ENCODE results near the gene USH1G.

Gene USH1G

DNA sequence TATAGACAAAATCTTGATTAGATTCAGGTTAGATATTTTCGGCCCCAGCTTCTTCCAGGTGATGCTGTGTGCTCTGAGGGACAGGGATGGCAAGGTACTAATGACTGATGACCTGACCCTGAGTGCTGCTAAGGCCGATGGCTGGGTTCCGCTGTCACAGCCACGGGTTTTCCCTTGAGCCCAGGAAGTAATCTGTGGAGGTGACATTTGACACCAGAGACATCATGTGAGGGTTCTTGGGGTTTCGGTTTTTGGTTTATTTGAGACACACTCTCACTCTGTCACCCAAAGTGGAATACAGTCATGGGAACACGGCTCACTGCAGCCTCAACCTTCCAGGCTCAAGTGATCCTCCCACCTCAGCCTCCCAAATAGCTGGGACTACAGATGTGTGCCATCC, 22.5 kb upstream of the USH1G start:
- Histone ChIP-seq H3K9me3 (no peaks in the 10 kb centered on the region), H3K36me3 (no peaks in the 10 kb centered on the region), H3K4me3 (no peak overlapping the region), H3K27ac (no peak overlapping the region), H3K9ac (no peak overlapping the region), H3K4me2 (no peak overlapping the region), H4K20me1 (no peaks in the 10 kb centered on the region), H3K27me3 (no peaks in the 10 kb centered on the region), H3K4me1 (no peaks in the 10 kb centered on the region)
- no peak for TF ChIP-seq Cebpa-rat (IDR thresholded peaks at IDR 0.05)

DNA sequence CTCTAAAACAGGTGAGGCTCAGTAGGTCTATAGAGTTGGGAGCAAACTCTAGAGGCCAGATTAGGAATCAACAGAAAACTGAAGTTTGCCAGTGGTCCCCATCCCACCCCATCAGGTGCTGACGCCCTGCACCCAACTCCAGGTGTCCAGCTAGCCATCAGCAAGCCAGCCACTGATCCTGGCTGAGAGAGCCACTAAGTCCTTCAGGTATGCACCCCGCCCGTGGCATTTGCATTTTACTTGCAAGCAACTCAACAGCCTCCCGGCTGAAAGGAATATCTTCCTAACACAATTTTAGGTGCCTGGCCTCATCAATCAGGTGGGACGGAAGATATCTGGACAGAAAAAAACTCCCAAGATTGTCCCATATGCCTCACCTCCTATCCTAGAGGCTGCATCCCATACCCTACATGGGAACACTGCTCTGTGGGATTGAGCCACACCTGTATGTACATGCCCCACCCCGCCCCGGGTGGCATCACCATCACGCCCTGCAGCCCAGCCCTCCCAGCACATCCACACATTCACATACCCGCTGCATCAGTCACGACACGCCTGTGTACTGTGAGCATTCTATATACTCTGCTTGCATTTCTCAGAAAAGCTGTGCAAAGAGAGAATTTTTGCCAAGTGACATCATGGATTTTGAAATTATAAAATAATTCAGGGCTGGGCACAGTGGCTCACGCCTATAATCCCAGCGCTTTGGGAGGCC, 20.9 kb upstream of the USH1G start:
- no peak overlapping the region for H3K27ac ChIP-seq

DNA sequence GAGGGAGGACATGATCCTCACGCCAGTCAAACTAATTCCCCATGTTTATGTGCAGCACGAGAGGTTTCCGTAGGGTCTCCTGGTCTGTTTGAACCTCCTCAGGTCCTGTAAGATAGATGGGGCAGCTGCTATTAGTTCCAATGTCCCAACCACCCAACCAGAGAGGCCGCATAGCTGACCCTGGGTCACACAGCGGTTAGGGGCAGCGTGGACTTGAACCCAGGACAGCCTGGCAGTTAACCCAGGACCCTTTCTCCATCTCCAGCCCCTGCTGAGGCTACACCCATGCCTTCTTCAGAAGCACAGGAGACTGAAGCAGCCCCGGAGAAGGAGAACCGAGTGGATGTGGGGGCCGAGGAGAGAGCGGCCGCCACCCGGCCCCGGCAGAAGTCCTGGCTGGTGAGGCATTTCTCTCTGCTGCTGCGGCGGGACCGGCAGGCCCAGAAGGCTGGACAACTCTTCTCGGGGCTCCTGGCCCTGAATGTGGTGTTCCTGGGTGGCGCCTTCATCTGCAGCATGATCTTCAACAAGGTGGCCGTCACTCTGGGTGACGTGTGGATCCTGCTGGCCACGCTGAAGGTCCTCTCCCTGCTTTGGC, 18.2 kb upstream of the USH1G start:
- H3K27me3 ChIP-seq = peaks cover 29% of the 10 kb centered on the region

More for the DNA sequence above, 20.9 kb upstream of the USH1G start:
- Histone ChIP-seq H3K36me3 (no peaks in the 10 kb centered on the region), H3K27me3 (peaks cover 2% of the 10 kb centered on the region; the same call in 1 of the 2 replicates), H3K4me1 (peaks cover 8% of the 10 kb centered on the region), H3K9me3 (no peaks in the 10 kb centered on the region), H4K20me1 (no peaks in the 10 kb centered on the region), H3K4me3 (no peak overlapping the region), H3K4me2 (no peak overlapping the region), H3K9ac (no peak overlapping the region)
- no peak for TF ChIP-seq Cebpa-rat (IDR thresholded peaks at IDR 0.05)

DNA sequence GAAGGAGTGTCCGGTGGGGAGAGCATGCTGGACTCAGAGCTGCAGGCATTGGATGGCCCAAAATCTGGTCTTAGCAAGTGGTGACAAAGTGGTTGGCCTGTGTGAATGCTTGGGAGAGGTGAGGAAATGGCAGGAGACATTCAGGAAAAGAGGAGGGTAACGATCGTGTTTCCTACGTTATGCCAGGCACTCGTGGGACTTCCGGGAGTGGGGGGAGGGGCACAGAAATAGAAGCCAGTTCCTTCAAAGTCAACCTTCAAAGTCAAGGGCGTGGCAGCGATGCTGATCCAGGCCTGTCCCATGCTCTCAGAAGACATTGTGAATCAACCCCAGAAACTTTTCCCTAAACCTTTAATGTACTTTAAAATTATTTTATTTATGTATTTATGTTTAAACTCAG, 16.5 kb upstream of the USH1G start:
- peaks cover 8% of the 10 kb centered on the region for H3K4me1 ChIP-seq
- no peak overlapping the region for H3K4me3 ChIP-seq
- no peak overlapping the region for H3K9ac ChIP-seq
- peaks cover 46% of the 10 kb centered on the region for H3K27me3 ChIP-seq
- H3K4me2 ChIP-seq = peak overlapping the region; percentile 19; the same call in 1 of the 2 replicates
- H4K20me1 ChIP-seq = peaks cover 15% of the 10 kb centered on the region
- no peak for TF ChIP-seq Cebpa-rat (IDR thresholded peaks at IDR 0.05)
- no peaks in the 10 kb centered on the region for H3K9me3 ChIP-seq
- H3K27ac ChIP-seq = no peak overlapping the region
- no peaks in the 10 kb centered on the region for H3K36me3 ChIP-seq

More for the DNA sequence above, 18.2 kb upstream of the USH1G start:
- Histone ChIP-seq H3K4me3 (no peak overlapping the region), H3K4me2 (no peak overlapping the region), H3K9me3 (no peaks in the 10 kb centered on the region), H3K9ac (no peak overlapping the region), H3K27ac (no peak overlapping the region), H4K20me1 (peaks cover 5% of the 10 kb centered on the region), H3K4me1 (peaks cover 8% of the 10 kb centered on the region), H3K36me3 (no peaks in the 10 kb centered on the region)
- no peak for TF ChIP-seq Cebpa-rat (IDR thresholded peaks at IDR 0.05)

DNA sequence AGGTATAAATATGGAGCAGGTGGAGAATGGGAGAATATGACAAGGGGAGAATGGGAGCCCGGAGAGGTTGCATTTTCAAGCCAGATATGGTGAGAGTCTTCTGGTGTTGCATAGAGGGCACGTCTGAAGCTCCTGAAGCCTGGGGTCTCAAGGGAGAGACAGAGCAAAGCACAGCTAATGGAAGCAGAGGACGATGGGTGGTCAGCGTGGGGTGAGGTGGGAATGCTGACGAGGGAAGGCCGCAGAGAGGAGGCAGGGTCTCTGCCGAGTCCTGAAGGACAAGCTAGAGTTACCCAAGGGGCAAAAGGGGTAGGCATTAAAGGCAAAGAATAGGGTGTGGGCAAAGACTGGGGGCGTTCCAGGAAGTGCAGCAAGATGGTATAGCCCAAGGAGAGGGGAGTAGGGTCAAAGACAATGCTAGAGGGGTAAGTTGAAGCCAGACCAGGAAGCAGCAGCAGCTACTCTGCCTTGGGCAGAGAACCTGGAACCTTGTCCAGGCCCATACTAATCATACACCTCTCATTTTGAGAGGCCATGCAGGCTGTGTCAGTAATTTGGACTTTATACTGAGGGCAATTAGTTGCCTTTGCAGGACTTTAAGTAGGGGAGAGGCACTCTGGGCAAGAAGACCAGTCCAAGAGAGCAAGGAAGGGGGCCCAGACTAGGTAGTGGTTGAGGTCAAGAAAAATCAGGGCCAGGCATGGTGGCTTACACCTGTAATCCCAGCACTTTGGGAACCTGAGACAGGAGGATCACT, 15.3 kb upstream of the USH1G start:
- Histone ChIP-seq H3K9ac (no peak overlapping the region), H4K20me1 (peaks cover 18% of the 10 kb centered on the region), H3K4me1 (peaks cover 8% of the 10 kb centered on the region), H3K27ac (no peak overlapping the region), H3K36me3 (no peaks in the 10 kb centered on the region), H3K4me3 (no peak overlapping the region), H3K27me3 (peaks cover 58% of the 10 kb centered on the region), H3K4me2 (no peak overlapping the region), H3K9me3 (no peaks in the 10 kb centered on the region)
- no peak for TF ChIP-seq Cebpa-rat (IDR thresholded peaks at IDR 0.05)

DNA sequence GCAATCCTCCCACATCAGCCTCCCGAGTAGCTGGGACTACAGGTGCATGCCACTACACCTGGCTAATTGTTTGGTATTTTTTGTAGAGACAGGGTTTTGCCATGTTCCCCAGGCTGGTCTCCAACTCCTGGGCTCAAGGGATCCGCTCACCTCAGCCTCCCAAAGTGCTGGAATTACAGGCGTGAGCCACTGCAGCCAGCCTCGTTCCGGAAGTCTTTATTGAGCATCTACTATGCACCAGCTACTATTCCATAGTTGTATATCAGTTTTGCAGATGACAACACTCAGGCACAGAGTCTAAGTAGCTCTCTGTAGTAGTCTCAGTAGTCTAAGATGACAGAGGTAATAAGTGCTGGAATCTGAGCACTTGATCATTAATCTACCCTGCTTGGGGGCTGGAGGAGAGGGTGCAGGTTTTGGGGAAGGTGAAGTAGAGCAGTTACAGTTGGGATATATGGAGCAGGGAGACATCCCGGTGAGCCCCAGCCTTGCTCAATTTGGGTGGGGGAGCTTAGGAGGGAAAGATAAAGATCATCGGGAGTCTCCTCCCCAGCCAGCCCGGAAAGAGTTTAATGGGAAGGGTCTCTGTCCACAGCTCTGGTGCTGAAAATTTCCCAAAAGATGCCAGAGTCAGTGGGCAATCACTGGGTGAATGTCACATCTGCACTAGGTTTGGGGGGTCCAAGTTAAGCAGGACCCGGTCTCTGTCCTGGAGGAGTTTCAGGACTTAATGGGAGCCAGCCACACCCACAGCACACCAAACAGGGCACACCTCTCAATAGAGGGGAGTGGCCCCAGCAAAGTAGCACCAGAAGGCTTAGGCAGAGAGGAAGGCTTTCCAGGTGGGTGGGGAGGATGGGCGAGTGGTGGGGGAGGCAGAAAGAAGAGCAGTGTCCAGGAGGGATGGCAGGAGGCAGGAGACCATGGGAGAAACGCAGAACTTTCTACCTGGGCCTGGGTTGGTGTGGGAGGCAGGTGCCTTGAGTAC, 14.3 kb upstream of the USH1G start:
- no peak for TF ChIP-seq Cebpa-rat (IDR thresholded peaks at IDR 0.05)
- Histone ChIP-seq H3K27ac (no peak overlapping the region), H3K9ac (no peak overlapping the region), H3K36me3 (no peaks in the 10 kb centered on the region), H3K9me3 (no peaks in the 10 kb centered on the region), H4K20me1 (peaks cover 22% of the 10 kb centered on the region), H3K27me3 (peaks cover 66% of the 10 kb centered on the region), H3K4me2 (no peak overlapping the region), H3K4me3 (no peak overlapping the region), H3K4me1 (peaks cover 8% of the 10 kb centered on the region)

DNA sequence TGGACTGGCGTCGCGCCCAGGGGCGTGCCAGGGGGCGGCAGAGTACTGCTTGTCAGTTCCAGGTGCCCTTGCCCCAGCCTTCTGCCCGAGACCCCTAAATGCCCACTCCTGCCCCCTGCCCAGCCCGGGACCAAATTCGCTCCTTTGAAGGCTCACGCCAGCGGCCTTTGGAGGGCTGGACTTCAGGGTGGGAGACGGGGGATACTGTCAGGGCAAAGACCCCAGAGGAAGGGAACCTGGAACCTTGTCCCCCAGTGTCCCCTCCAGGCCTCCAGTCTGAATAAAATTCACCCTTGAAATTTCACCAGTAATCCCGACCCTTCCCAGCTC, 13.4 kb upstream of the USH1G start:
- TF ChIP-seq Cebpa-rat (IDR thresholded peaks at IDR 0.05) = no peak
- peaks cover 67% of the 10 kb centered on the region for H3K27me3 ChIP-seq

DNA sequence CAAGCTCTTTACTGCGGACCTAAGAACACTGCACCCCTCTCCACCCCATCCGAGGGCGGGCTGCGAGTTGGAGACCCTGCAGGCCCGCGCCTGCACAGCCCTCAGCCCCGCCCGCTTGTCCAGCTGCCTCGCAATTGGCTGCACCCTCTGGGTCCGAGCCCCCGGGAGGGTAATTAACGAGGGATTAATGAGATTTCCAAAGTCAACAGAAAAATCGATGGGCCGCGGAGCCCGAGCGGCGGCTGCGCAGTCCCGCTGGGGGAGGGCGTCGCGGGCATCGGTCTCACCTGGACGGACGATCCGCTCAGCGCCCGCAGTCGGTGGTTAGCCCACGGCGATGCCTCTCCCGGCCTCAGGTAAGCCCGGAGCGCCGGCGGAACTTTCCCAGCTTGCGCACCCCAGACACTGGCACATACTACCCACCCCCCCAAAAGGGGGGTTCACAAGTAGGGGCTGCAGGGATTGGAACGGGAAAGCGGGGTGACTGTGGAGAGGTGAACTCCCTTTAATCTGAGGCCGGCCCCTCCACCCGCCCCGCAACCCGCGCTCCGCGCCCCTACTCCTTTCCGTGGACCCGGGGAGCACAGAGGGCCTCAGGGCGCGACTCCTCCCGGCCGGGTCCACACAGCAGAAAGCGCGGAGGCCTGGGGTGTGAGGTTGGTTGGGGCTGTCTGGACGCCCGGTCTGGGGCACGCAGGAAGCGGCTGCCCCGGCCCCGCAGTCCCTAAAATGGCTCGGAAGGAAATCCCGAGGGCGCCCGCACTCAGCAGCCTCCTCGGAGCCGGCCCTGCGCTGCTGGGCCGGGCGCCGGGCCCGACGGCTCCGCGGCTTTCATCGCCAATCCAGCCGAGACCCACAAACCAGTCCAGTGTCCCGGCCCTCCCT, 12.8 kb upstream of the USH1G start, which contains the start of gene OTOP3:
TSS of gene OTOP3 (plus strand) at position 314 of the 885 bp plus-strand sequence. CDS start at position 338, 24 bp downstream.
- peaks cover 8% of the 10 kb centered on the region for H3K4me1 ChIP-seq
- H4K20me1 ChIP-seq = peaks cover 22% of the 10 kb centered on the region
- no peak within 1 kb of the TSS for H3K9ac ChIP-seq
- H3K36me3 ChIP-seq = no peaks in the 10 kb centered on the region
- H3K27ac ChIP-seq = no peak within 1 kb of the TSS
- H3K27me3 ChIP-seq = peaks cover 67% of the 10 kb centered on the region
- no peaks in the 10 kb centered on the region for H3K9me3 ChIP-seq
- H3K4me2 ChIP-seq = no peak within 1 kb of the TSS
- no peak for TF ChIP-seq Cebpa-rat (IDR thresholded peaks at IDR 0.05)
- no peak within 1 kb of the TSS for H3K4me3 ChIP-seq

More for the DNA sequence above, 13.4 kb upstream of the USH1G start:
- peaks cover 8% of the 10 kb centered on the region for H3K4me1 ChIP-seq
- H3K4me2 ChIP-seq = no peak overlapping the region
- peaks cover 22% of the 10 kb centered on the region for H4K20me1 ChIP-seq
- H3K27ac ChIP-seq = no peak overlapping the region
- no peaks in the 10 kb centered on the region for H3K9me3 ChIP-seq
- no peaks in the 10 kb centered on the region for H3K36me3 ChIP-seq
- H3K4me3 ChIP-seq = no peak overlapping the region
- H3K9ac ChIP-seq = no peak overlapping the region

All from BLaER1 (cell line).